Kidney (tissue), 14 donors: ENCODE data around the gene GNG4. TPM values are rescaled to one million over a fixed set of nuclear protein-coding genes. Genes with fewer than 3 reads are reported as not detected.

Experiments used
- DNase-seq, 5 donors: peaks; one replicate each; pipeline ENCODE4 v3.0.0-alpha.2; 2013 to 2020
- FAIRE-seq: peaks from 2 replicates; lab custom pipeline; 2012; peaks lifted over from hg19 to GRCh38; lab: Jason Lieb, UNC
- H3K27ac ChIP-seq, 2 donors: one replicate each; pipeline ENCODE4 v1.7.0; 2013; ENCODE audit warnings: low read depth in 2 of 2, low read length in 2 of 2, inconsistent platforms in 1 of 2
- H3K27me3 ChIP-seq: one replicate; pipeline ENCODE4 v1.7.1; 2013; ENCODE audit warnings: low read length, inconsistent platforms; ENCODE audit not compliant: control insufficient read depth, insufficient read depth
- H3K36me3 ChIP-seq, 3 donors: one replicate each; pipeline versions ENCODE4 v1.7.0 to v1.7.1; 2013; ENCODE audit warnings: low read length in 3 of 3, control low read depth in 1 of 3, inconsistent platforms in 1 of 3; ENCODE audit not compliant: insufficient read depth in 3 of 3, control insufficient read depth in 2 of 3
- H3K4me1 ChIP-seq, 3 donors: one replicate each; pipeline versions ENCODE4 v1.7.0 to v1.7.1; 2013; ENCODE audit warnings: low read length in 3 of 3, inconsistent platforms in 1 of 3, low read depth in 1 of 3; ENCODE audit not compliant: control insufficient read depth in 2 of 3, insufficient read depth in 2 of 3
- H3K4me3 ChIP-seq, 3 donors: one replicate each; pipeline versions ENCODE4 v1.7.0 to v1.8.1; 2013; ENCODE audit warnings: low read length in 3 of 3, control low read depth in 1 of 3, inconsistent platforms in 1 of 3
- H3K9ac ChIP-seq, 3 donors: one replicate each; pipeline versions ENCODE4 v1.7.0 to v1.7.1; 2013; ENCODE audit warnings: low read length in 3 of 3, control low read depth in 1 of 3, inconsistent platforms in 1 of 3
- H3K9me3 ChIP-seq, 3 donors: one replicate each; pipeline versions ENCODE4 v1.7.0 to v1.7.1; 2013; ENCODE audit warnings: low read length in 3 of 3, control low read depth in 1 of 3, inconsistent platforms in 1 of 3; ENCODE audit not compliant: control insufficient read depth in 2 of 3, insufficient read depth in 1 of 3
- intact Hi-C: fragments of 100-400 bp; cut with DNase I; formaldehyde crosslinking; loops from one replicate; pipeline ENCODE4 v1.11.1; 2022
- polyA plus RNA-seq: library from polyadenylated mRNA; stranded (reverse); fragments of 350-450 nt; fragmentation: Illumina TruSeq; extraction: RNeasy Lipid Tissue Mini Kit (QIAGEN cat#74804); gene quantifications from one replicate; pipeline ENCODE4 v1.2.3, GENCODE V29; 2014; ENCODE audit warnings: low read depth, low replicate concordance; ENCODE audit not compliant: insufficient read depth
- total RNA-seq: library from RNA; stranded (reverse); fragmentation: NEBNext Ultra II Directional; extraction: Animal tissue kit (Norgen Biotek cat#: 25700); gene quantifications from one replicate; pipeline ENCODE4 v1.2.1, GENCODE V29; 2021
- TF ChIP-seq, protein P1 (sequence below): IDR thresholded peaks from 3 replicates; pipeline ENCODE4 v1.5.1; 2012; ENCODE audit warnings: mild to moderate bottlenecking, moderate library complexity, borderline replicate concordance; ENCODE audit not compliant: insufficient read depth; ENCODE audit errors: extremely low read depth
- donor health status: control.
- donor health status: control.
- donor health status: control.
- donor health status: control.
- donor health status: control.
- donor health status: DM: yes; HTN: yes; CAD: no.
- donor health status: Normal renal cell carcinoma (clear cell type).

The GNG4 gene
- total and polyA plus RNA-seq, 2 donors from 2014 or later: 4.5 TPM; not detected in 1

DNA sequence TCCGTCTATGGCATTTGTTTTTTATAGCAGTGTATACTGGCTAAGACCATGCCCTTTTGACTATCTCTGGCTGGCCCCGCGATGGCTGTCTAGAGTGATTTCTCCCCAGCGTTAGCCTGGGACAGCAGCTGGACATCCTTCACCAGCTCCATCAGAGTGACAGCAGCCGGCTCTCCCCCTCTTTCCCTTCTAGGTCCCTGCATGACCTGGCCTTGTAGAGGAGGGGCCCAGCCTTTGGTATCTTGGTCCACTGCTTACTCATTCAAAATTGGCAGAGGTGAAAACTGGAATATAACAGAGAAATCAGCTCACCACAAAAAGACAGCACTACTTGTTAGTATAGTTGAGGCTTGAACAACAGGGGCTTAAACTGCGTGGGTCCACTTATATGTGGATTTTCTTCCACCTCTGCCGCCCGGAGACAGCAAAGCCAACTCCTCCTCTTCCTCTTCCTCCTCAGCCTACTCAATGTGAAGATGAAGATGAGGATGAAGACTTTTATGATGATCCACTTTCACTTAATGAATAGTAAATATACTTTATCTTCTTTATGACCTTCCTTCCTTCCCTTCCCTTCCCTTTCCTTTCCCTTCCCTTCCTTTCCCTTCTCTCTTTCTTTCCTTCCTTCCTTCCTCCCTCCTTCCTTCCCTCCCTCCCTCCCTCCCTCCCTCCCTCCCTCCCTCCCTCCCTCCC lies 116.0 kb downstream of the GNG4 start:
- no peak for FAIRE-seq
- intact Hi-C loops: no loop called here

DNA sequence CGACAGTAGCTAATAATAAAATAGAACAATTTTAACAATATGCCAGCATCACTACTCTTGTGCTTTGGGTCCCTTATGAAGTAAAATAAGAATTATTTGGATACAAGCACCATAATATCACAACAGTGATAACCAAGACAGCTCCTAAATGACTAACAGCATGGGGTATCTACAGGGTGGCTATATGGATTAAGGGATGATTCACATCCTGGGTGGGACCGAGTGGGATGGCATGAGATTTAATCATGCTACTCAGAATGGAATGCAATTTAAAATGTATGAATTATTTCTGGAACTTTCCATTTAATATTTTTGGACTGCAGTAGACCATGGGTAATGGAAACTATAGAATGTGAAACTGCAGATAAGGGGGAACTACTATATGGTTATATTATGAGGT lies 117.2 kb downstream of the GNG4 start:
- no peaks in the 10 kb centered on the region for H3K4me1 ChIP-seq
- no peak overlapping the region for H3K4me3 ChIP-seq
- no peaks in the 10 kb centered on the region for H3K27me3 ChIP-seq
- DNase-seq (no peak), FAIRE-seq (no peak)
- TF ChIP-seq, protein P1, sequence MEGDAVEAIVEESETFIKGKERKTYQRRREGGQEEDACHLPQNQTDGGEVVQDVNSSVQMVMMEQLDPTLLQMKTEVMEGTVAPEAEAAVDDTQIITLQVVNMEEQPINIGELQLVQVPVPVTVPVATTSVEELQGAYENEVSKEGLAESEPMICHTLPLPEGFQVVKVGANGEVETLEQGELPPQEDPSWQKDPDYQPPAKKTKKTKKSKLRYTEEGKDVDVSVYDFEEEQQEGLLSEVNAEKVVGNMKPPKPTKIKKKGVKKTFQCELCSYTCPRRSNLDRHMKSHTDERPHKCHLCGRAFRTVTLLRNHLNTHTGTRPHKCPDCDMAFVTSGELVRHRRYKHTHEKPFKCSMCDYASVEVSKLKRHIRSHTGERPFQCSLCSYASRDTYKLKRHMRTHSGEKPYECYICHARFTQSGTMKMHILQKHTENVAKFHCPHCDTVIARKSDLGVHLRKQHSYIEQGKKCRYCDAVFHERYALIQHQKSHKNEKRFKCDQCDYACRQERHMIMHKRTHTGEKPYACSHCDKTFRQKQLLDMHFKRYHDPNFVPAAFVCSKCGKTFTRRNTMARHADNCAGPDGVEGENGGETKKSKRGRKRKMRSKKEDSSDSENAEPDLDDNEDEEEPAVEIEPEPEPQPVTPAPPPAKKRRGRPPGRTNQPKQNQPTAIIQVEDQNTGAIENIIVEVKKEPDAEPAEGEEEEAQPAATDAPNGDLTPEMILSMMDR: no peak
- H3K27ac ChIP-seq: no peak overlapping the region
- H3K36me3 ChIP-seq: no peaks in the 10 kb centered on the region
- no peaks in the 10 kb centered on the region for H3K9me3 ChIP-seq
- intact Hi-C loops: no loop called here
- no peak overlapping the region for H3K9ac ChIP-seq

More for the DNA sequence above, 116.0 kb downstream of the GNG4 start:
- TF ChIP-seq, protein P1: no peak
- H3K36me3 ChIP-seq: no peaks in the 10 kb centered on the region
- peak in 1 of 5 donors; percentile 51 for DNase-seq
- no peak overlapping the region for H3K27ac ChIP-seq
- no peaks in the 10 kb centered on the region for H3K4me1 ChIP-seq
- H3K9me3 ChIP-seq: no peaks in the 10 kb centered on the region
- no peak overlapping the region for H3K4me3 ChIP-seq
- H3K9ac ChIP-seq: no peak overlapping the region
- no peaks in the 10 kb centered on the region for H3K27me3 ChIP-seq

DNA sequence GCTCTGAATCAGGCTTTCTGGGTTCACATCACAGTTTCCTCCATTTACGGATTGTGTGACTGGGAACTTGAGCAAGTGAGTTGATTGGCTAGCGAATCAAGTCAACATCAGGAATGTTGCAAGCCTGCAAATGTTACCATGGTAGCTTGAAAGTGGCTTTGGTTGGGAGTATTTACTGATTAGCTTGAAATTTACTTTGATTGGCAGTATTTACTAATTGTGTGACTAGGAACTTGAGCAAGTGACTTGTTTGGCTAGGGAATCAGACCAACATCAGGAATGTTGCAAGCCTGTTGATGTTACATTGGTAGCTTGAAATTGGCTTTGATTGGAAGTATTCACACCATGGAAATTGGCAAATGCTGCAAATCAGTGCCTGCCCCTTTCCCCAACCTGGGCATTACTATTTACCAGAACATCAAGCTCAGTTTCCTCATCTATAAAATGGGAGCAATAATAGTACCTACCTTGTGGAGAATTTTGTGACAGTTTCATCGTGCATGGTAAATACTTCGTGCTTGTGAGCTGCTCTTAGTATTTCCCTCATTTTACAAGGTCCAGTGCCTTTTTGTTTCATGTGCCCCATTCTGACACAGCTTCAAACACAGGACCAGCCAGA lies 122.3 kb downstream of the GNG4 start:
- H3K27me3 ChIP-seq: no peaks in the 10 kb centered on the region
- H3K36me3 ChIP-seq: no peaks in the 10 kb centered on the region
- H3K4me3 ChIP-seq: no peak overlapping the region
- intact Hi-C loops: no loop called here
- DNase-seq (no peak), FAIRE-seq (no peak)
- no peak overlapping the region for H3K27ac ChIP-seq
- H3K9me3 ChIP-seq: no peaks in the 10 kb centered on the region
- H3K4me1 ChIP-seq: no peaks in the 10 kb centered on the region
- TF ChIP-seq, protein P1: no peak
- no peak overlapping the region for H3K9ac ChIP-seq
